ENCODE data around the gene NRL.

GRCh38 chr14:24085215-24085614, 29.5 kb downstream of the NRL start:
- TF ChIP-seq CTCF (IDR thresholded peaks at IDR 0.05) (no peak), POLR2A (IDR thresholded peaks at IDR 0.05) (no peak), EP300 (IDR thresholded peaks at IDR 0.05) (no peak), POLR2AphosphoS5 (IDR thresholded peaks at IDR 0.05) (no peak)
